B cell (primary cell): ENCODE data around the gene DDI2. TPM values are rescaled to one million over a fixed set of nuclear protein-coding genes. Genes with fewer than 3 reads are reported as not detected.

ENCODE experiments used
- ATAC-seq: fragments of 200-7000 bp; cut with Tn5 transposase; one replicate; pipeline ENCODE4 v1.10.0; 2021; ENCODE audit warnings: low read depth, mild to moderate bottlenecking, moderate number of reproducible peaks, moderate library complexity
- CTCF ChIA-PET: fragments of 350-600 bp; sonication (Branson Sonifier 250); formaldehyde crosslinking; loops from one replicate; lab custom pipeline; 2021; ENCODE audit warnings: antibody characterized with exemption, inconsistent platforms; lab: Charles Lee
- POLR2A ChIA-PET: fragments of 350-600 bp; sonication (Branson Sonifier 250); formaldehyde crosslinking; loops from one replicate; lab custom pipeline; 2021; ENCODE audit warnings: antibody characterized with exemption; lab: Charles Lee
- DNase-seq: peaks from one replicate; pipeline ENCODE4 v3.0.0; 2013
- H2AFZ ChIP-seq: 2 replicates; pipeline ENCODE4 v1.6.1; 2012; ENCODE audit warnings: mild to moderate bottlenecking, low read depth, low read length; ENCODE audit not compliant: insufficient read depth, poor library complexity, severe bottlenecking
- H3K27ac ChIP-seq, 2 donors: 1 replicate in 1 of 2; 2 replicates in 1 of 2; pipeline ENCODE4 v1.5.1; 2012 to 2013; ENCODE audit warnings: low read length in 2 of 2, mild to moderate bottlenecking in 2 of 2, moderate library complexity in 1 of 2
- H3K27me3 ChIP-seq, 4 experiments: fragments of 200-600 bp in 1 of 4; sonication (generic) in 1 of 4; replicated peaks in 1 of 4; 1 replicate in 2 of 4; 2 replicates in 2 of 4; pipeline versions ENCODE4 v1.6.1 to v1.7.0; 2013 to 2016; ENCODE audit warnings: low read length in 3 of 4, mild to moderate bottlenecking in 2 of 4, mixed read lengths in 1 of 4, moderate library complexity in 1 of 4; ENCODE audit not compliant: insufficient read depth in 4 of 4, control insufficient read depth in 3 of 4; ENCODE audit errors: control extremely low read depth in 1 of 4
- H3K36me3 ChIP-seq, 2 experiments: replicated peaks in 1 of 2; 1 replicate in 1 of 2; 2 replicates in 1 of 2; pipeline versions ENCODE4 v1.6.1 to v1.7.1; 2013; ENCODE audit warnings: low read length in 1 of 2; ENCODE audit not compliant: insufficient read depth in 2 of 2, control insufficient read depth in 1 of 2; ENCODE audit errors: control extremely low read depth in 1 of 2, extremely low read depth in 1 of 2
- H3K4me1 ChIP-seq, 2 donors: fragments of 200-600 bp in 1 of 2; sonication (generic) in 1 of 2; 1 replicate in 1 of 2; 2 replicates in 1 of 2; pipeline versions ENCODE4 v1.5.1 to v1.6.1; 2013 to 2017; ENCODE audit warnings: low read length in 2 of 2; ENCODE audit not compliant: control insufficient read depth in 2 of 2, insufficient read depth in 2 of 2
- H3K4me2 ChIP-seq: replicated peaks from 2 replicates; pipeline ENCODE3; 2012; ENCODE audit warnings: mild to moderate bottlenecking, low read depth, low read length; ENCODE audit not compliant: poor library complexity, severe bottlenecking
- H3K4me3 ChIP-seq, 5 experiments: fragments of 200-600 bp in 1 of 5; sonication (generic) in 1 of 5; 1 replicate in 3 of 5; 2 replicates in 2 of 5; pipeline versions ENCODE4 v1.5.1 to v1.7.0; 2011 to 2016; ENCODE audit warnings: low read length in 4 of 5, mild to moderate bottlenecking in 4 of 5, low read depth in 2 of 5, control low read depth in 1 of 5, moderate library complexity in 1 of 5; ENCODE audit not compliant: insufficient read depth in 1 of 5; ENCODE audit errors: control extremely low read depth in 1 of 5, extremely low read depth in 1 of 5
- H3K79me2 ChIP-seq: fragments of 200-600 bp; sonication (generic); one replicate; pipeline ENCODE4 v1.6.0; 2016; ENCODE audit warnings: low read length; ENCODE audit not compliant: control insufficient read depth, insufficient read depth
- H3K9ac ChIP-seq: fragments of 200-600 bp; sonication (generic); 2 replicates; pipeline ENCODE4 v1.6.1; 2017; ENCODE audit warnings: mild to moderate bottlenecking, low read length, moderate library complexity
- H3K9me3 ChIP-seq, 3 donors: one replicate each; pipeline versions ENCODE4 v1.6.1 to v1.7.1; 2013; ENCODE audit warnings: low read length in 2 of 3; ENCODE audit not compliant: control insufficient read depth in 2 of 3, insufficient read depth in 1 of 3; ENCODE audit errors: control extremely low read depth in 1 of 3
- H4K20me1 ChIP-seq: 2 replicates; pipeline ENCODE4 v1.6.0; 2012; ENCODE audit warnings: mild to moderate bottlenecking, low read length; ENCODE audit not compliant: insufficient read depth, control insufficient read depth, poor library complexity, severe bottlenecking
- H3K27ac Mint-ChIP-seq: one replicate; pipeline ENCODE4 v1.8.0; 2021; ENCODE audit warnings: mixed read lengths
- H3K27me3 Mint-ChIP-seq: one replicate; pipeline ENCODE4 v1.8.0; 2021; ENCODE audit warnings: mixed read lengths
- H3K4me1 Mint-ChIP-seq: one replicate; pipeline ENCODE4 v1.8.0; 2021; ENCODE audit warnings: mixed read lengths
- H3K4me3 Mint-ChIP-seq: one replicate; pipeline ENCODE4 v1.8.0; 2021; ENCODE audit warnings: mixed read lengths
- H3K9me3 Mint-ChIP-seq: one replicate; pipeline ENCODE4 v1.8.0; 2022; ENCODE audit warnings: mixed read lengths; ENCODE audit not compliant: insufficient read depth
- EZH2 ChIP-seq: IDR thresholded peaks from 2 replicates; pipeline ENCODE4 v1.6.1; 2012; ENCODE audit warnings: borderline replicate concordance, low read depth, mild to moderate bottlenecking, moderate library complexity, low read length; ENCODE audit not compliant: insufficient read depth, poor library complexity, severe bottlenecking
- WGBS: methylation state at CpG from one replicate; pipeline ENCODE4 v1.1.5; 2013; ENCODE audit warnings: missing lambda C conversion rate; ENCODE audit not compliant: insufficient coverage; 5-methylcytosine and 5-hydroxymethylcytosine counted together
- intact Hi-C: fragments of 100-400 bp; cut with micrococcal nuclease; formaldehyde crosslinking; loops from one replicate; pipeline ENCODE4 v1.10.0; 2022
- polyA plus RNA-seq: library from polyadenylated mRNA; depleted of rRNA; stranded (reverse); fragments of >200 nt; gene quantifications from 2 replicates; pipeline ENCODE4 v1.2.3, GENCODE V29; 2012
- total RNA-seq, 2 donors: library from RNA; stranded (reverse); fragments of 120-200 nt in 1 of 2; gene quantifications; 1 replicate in 1 of 2; 2 replicates in 1 of 2; pipeline versions ENCODE4 v1.2.3 to v1.2.4, GENCODE V29; 2013 to 2022
- TF ChIP-seq, protein P1 (sequence below): fragments of 200-600 bp; IDR thresholded peaks from one replicate; pipeline ENCODE4 v1.8.0; 2022; ENCODE audit warnings: antibody characterized with exemption, mild to moderate bottlenecking

The DDI2 gene
- total and polyA plus RNA-seq, 2 donors (not counting 1 experiment from before 2014, with no cell fraction given), result 8.5 to 61.0 TPM

- H3K4me3 Mint-ChIP-seq, result peak overlapping the region; percentile 91
- peak overlapping the region; percentile 36 for H2AFZ ChIP-seq
- peaks cover 37 to 50% of the 10 kb centered on the region in 2 donors for H3K4me1 ChIP-seq
- H3K27ac ChIP-seq, result peak overlapping the region; percentile 83 to 84
- DNase-seq, result peak; percentile 75
- peak overlapping the region; percentile 92 for H3K27ac Mint-ChIP-seq
- H3K4me1 Mint-ChIP-seq, result peaks cover 61% of the 10 kb centered on the region
- H3K4me3 ChIP-seq, result peak overlapping the region; percentile 69 to 89 (median 82)
- no peaks in the 10 kb centered on the region for H3K27me3 Mint-ChIP-seq
- H3K4me2 ChIP-seq, result peak overlapping the region; percentile 84
- no peaks in the 10 kb centered on the region for H3K9me3 ChIP-seq
- ChIA-PET POLR2A (interaction anchor here (0.6 to 1.1 kb wide), 4 partner anchors 9 to 69 kb away, joined by 3 to 8 read pairs (median 3); no protein-coding TSS in a partner anchor), CTCF (interaction anchor here (0.7 to 1.3 kb wide), 4 partner anchors 9 to 66 kb away, joined by 3 to 4 read pairs (median 4); no protein-coding TSS in a partner anchor)
- H3K9me3 Mint-ChIP-seq, result no peaks in the 10 kb centered on the region
- H3K9ac ChIP-seq, result peak overlapping the region; percentile 77
- WGBS, result under 1% methylated on average over 69 of the region's 72 CpGs
- TF ChIP-seq, protein P1, sequence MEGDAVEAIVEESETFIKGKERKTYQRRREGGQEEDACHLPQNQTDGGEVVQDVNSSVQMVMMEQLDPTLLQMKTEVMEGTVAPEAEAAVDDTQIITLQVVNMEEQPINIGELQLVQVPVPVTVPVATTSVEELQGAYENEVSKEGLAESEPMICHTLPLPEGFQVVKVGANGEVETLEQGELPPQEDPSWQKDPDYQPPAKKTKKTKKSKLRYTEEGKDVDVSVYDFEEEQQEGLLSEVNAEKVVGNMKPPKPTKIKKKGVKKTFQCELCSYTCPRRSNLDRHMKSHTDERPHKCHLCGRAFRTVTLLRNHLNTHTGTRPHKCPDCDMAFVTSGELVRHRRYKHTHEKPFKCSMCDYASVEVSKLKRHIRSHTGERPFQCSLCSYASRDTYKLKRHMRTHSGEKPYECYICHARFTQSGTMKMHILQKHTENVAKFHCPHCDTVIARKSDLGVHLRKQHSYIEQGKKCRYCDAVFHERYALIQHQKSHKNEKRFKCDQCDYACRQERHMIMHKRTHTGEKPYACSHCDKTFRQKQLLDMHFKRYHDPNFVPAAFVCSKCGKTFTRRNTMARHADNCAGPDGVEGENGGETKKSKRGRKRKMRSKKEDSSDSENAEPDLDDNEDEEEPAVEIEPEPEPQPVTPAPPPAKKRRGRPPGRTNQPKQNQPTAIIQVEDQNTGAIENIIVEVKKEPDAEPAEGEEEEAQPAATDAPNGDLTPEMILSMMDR, result no peak
- no peak for TF ChIP-seq EZH2
- peak; percentile 8 for ATAC-seq
- H4K20me1 ChIP-seq, result peaks cover 21% of the 10 kb centered on the region
- no peaks in the 10 kb centered on the region for H3K27me3 ChIP-seq
- no peaks in the 10 kb centered on the region for H3K36me3 ChIP-seq
- intact Hi-C loops, result loop anchor here (2.0 to 5.0 kb wide), 3 partner anchors 68 to 283 kb away; partner anchors contain the start of genes CASP9 and DDI2
- peaks cover 61% of the 10 kb centered on the region for H3K79me2 ChIP-seq
Measured at GRCh38 chr1:15684468-15685291, 67.4 kb downstream of the DDI2 start.
